NCI-H2196 (cell line): ENCODE measurements around the gene FOXE1.

Source experiments
- DNase-seq: peaks from one replicate; lab custom pipeline; 2025; ENCODE audit not compliant: unreplicated experiment; lab: John Stamatoyannopoulos, UW

FOXE1 gene

DNA sequence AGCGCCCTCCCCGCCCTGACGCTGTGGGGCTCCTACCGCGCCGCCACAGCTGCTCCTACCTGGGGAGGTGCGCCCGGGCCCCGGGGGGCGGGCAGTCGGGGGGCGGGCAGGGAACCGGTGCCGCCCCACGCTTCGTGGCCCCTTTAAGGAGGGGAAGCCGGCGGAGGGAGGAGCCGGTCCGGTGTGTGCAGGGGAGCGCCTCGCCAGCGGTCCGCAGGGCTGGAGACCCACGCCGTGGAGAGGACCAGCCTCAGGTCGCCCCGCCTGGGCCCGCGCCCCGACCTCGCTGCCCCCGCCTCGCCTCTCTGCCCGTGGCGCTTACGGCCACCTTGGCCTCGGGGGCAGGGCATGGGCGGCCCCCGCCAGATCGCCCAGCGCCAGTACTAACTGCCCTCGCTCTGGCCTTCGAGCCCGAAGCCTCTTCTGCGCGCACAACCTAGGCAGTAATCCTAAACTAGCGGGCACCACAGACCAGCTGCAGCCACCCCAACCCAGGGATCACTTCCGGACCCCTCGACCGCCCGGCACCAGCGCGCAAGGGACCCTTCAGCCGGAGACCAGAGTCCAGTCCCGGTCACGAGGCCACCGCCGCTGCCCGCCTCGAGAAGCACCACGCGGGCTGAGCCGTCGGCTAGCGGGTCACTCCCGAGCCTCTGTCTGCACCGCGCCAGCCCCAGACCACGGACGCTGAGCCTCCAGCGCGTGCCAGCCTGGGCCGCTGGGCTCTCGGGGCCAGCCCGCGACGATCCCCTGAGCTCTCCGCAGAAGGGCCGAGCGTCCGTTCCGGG, at the start of gene FOXE1:
Gene FOXE1, plus strand, starts transcription at position 171 of the 788 bp plus-strand sequence. CDS start 689 bp downstream, outside the sequence.
- DNase-seq = no peak

DNA sequence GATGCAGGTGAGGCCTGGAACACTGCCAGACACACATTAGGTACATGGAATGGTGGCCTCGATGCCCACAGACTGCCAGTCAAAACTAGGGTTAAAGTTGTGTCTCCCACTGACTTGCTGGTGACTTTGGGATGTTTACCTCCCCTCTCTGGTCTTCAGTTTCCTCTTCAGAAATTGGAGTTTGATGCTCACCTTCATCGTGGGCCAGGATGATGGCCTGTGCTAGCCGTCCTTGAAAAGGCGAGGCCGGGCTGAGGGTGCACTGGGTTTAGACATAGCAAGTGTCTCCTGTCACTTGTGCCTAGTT, 49.0 kb upstream of the FOXE1 start:
- no peak for DNase-seq

DNA sequence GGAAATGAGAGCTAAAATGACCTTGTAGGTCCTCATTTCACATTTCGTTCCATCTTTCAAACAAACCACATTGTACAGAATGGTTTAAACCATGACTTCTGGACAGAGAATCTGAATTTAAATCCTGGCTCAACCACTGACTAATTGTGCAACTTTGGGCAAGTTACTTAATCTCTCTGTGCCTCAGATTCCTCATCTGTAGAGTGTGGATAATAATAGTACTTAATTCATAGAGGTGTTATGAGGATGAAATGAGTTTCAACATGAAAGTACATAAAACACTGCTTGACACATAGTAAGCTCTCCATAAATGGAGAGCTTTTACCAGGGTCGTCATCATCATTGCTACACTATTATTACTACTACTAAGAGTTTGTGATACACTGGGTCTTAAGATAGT, 46.3 kb upstream of the FOXE1 start:
- no peak for DNase-seq

DNA sequence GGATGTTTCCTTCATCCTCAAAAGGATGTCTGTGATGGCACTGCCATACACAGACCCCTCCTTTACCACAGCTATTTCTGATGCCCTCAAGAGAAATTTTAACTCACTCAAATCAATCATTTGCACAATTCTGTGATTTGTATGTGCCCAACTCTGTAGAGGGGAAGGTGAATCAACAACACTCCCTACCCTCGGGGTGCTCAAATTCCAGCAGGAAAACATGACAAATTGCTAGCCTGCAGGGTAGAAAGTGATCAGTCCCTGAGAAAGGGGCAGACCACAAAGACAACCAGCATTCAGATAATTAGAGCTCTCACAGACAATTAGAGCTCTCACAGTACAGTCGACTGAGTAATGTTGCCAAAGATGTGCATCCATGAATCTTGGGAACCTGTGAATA, 45.3 kb upstream of the FOXE1 start:
- no peak for DNase-seq

DNA sequence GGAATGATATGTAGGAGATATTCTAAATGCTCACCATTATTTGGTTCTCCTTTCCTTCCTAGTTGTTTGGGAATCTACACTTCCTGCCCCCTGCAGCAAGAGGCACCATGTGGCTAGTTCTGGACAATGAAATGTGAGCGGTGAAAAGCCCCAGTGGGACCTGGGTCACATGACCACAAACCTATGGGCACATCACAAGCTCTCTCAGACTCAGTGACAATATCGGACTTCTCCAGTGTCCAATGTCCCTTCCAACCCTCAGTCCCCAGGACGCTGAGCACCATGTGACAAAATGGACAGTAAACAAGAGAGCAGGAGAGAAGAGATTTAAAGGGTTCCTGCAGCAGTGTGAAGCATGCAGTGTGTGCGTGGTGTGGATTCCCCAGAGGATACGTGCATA, 44.6 kb upstream of the FOXE1 start:
- no peak for DNase-seq

DNA sequence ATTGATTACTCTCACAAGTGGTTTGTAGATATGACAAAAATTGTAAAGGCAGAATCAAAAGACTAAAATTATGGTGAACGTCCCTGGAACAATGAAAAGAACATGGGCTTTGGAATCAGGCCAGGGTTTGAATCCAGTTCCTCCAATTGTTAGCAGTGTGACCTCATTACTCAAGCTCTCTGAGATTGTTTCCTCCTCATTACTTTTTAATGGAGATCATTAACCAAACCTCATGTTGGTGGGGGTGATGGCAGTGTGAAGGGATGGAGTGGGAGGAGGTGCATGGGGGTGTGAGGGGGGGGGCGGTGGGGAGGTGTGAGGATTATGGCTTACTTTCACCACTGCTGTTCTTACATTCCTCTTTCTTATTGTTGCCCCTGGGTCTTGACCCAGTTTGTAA, 44.1 kb upstream of the FOXE1 start:
- no peak for DNase-seq

DNA sequence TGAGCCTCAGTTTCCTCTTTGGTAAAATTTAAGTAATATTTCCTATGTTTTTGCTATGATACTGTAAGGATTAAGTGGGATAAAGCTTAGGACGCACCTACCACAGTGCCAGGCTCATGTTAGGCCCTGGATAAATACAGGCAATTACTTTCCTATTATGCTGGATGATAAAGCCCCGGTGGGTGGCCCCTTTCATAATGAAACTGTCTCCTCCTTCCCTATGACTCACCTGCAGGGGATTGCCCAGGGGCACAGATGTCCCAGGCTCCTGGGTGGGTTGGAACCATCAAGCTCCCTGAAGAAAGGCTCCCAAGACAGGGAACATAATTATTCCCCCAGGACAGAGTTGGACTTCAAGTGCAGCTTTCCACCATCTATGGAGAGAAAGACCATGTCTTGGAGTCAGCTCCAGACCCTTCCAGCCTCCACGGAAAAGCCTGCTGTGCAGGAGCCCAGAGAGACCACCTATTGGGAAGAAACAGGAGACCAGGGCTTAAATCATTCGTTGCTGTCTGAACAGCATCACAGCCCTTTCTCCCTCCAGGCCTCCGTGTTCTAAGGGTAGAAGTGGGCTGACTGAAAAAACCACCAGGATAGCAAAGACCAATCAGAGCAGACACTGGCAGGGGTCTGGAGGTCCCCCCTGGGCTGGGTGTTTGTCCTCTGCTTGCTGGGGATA, 43.2 kb upstream of the FOXE1 start:
- no peak for DNase-seq

DNA sequence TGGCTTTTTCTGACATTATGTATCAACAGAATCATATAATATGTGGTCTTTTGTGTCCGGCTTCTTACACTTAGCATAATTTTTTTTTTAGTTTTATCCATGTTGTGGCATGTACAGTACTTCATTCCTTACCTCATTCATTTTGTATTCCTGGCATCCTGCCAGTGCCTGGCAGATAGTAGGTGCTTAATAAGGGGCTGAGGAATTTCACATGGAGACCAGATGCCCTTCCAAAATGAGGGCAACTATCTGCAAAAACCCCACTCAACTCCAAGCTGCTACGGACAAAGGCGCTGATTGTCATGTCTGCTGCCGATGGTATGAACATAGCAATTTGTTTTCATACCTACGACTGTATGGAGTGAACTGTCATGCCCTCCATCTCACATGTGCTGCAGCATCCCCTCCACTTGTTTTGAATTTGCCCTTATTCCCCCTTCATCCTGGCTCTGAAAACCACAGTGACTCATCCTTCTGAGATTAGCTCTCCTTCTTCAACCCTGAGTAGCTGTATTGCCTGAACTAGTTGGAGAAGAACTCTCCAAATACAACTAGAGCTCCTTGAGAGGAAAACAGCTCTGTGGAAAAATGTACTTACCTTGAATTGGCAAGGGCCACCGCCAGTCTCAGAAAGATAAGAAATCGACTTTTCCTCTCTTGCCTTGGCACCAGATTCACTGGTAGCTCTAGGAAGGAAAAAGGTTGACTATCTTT, 41.3 kb upstream of the FOXE1 start:
- no peak for DNase-seq

DNA sequence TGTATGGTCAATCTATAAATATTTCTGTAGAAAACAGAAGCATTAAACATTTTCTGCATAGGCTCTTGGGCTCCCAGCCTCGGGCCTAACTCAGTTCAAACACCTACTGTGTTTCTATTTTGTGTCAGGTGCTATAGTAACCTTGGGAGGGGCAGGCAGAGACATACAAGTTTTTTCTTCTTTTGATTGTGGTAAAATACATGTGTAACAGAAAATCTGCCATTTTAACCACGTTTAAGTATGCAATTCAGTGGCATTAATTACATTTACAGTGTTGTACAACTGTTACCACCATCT, 40.8 kb upstream of the FOXE1 start:
- no peak for DNase-seq

DNA sequence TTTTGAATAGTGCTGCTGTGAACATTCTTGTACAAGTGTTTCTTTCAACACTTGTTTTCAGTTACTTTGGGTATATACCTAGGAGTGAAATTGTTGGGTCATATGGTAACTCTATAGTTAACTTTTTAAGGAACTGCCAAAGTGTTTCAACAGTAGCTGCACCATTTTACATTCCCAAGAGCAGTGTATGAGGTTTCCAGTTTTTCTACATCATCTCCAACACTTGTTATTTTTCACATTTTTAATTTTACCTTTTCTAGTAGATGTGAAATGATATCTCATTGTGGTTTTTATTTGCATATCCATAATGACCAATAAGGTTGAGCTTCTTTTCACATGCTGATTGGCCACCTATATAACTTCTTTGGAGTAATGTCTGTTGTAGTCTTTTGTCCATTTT, 40.0 kb upstream of the FOXE1 start:
- no peak for DNase-seq

DNA sequence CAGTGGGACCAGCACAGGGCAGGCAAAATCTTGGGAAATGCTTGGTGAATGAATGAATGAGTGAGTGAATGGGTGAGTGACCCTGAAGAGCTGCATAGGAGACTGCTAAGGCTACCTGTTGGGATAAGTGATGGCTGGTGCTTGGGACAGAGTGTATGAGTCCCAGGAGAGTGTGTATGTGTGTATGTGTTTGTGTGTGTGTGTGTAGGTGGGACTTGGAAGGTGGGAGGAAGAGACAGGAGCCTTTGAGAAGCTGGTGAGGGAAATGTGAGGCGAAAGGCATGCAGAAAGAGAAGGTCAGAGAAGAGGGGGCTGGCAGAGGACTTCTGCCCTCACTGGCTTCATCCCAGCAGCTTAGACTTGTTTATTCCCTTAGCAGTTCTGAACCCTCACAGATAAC, 33.3 kb upstream of the FOXE1 start:
- no peak for DNase-seq

DNA sequence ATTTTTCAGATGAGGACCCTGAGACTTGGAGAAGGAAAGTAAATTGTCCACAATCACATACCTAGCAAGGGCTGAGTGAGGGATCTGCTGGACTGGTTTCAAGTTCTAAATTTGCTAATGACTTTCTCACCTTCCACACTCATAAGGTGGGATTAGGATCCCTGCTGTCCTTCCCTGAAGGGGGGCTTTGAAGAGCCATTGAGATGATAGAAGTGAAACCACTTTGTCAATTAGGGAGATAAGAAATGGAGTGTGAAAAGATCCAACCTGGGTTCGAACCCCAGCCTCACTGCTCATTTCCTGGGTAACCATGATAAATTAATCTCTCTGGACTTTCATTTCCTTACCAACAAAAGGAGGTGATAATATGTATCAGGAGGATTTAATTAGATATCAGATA, 32.7 kb upstream of the FOXE1 start:
- DNase-seq = no peak

DNA sequence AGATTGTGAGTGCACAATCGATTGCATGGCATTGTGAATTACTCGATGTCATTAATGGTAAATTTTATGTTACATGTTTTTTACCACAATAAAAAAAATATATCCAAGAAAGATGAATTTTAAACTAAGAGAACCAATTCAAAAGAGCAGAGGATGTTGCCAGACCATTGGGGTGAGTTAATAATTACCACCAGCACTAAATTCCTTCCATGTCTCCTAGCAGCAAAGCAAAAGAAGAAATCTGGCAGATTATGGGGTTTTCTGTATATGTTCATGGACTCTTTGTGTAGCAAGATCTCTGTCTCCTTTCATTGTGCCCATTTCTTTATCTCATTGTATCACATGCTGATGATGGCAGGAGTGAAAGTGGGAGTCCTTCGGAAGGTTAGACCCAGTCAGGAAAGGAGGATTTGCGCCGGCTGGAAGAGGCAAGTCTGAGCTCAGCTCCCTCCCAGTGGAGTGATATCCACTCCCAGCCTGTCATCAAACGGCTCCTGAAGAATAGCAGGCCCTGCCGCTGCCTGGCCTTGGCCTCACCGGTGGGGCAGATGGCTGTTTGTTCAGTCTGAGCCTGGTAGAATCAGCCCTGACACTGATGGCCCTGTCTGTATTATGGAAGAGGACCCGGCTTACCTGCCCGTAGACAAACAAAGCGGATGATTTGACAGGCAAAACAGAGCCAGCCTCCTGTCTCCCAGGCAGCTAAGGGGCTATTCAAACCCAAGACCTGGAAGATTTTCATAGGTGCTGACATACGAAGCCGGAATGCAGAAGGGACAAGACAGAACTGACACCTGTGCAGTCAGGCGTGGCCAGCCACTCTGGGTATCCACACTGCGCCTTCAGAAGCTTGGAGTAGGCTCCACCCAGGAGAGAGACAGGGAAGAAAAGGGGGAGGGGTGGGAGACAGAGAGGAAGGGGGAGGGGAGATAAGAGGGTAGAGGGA, 21.9 kb upstream of the FOXE1 start:
- DNase-seq = no peak

DNA sequence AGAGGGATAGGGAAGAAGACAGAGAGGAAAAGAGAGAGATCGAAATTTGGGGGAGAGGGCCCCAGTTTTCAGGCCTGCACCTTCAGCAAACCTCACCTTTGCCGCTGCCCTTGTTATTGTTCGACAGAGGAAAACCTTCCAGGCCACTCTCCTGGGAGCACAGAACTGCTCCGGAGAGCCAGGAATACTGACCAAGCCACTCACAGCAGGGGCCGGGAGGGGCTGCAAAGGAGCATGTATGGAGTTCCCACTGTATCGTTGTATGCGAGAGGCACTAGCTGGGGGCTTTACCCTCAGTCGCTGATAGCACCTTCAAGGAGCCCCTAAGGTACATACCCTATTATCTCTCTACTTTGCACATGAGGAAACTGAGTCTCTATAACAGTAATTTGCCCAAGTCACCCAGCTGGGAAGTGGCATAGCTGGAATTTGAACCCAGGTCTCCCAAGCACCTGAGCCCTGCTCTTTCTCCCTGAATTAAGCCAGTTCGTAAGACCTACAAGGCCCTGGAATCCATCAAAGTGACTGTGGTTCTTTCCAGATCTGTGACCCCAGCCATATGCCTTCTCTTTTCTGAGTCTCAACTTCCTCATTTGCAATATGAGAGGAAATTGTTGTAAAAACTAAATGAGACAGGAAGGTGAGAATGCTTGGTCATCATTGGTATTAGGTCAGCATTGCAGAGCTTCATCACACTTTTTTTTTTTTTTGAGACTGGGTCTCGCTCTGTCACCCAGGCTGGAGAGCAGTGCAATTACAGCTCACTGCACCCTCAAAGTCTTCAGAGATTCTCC, 21.0 kb upstream of the FOXE1 start:
- DNase-seq = no peak

DNA sequence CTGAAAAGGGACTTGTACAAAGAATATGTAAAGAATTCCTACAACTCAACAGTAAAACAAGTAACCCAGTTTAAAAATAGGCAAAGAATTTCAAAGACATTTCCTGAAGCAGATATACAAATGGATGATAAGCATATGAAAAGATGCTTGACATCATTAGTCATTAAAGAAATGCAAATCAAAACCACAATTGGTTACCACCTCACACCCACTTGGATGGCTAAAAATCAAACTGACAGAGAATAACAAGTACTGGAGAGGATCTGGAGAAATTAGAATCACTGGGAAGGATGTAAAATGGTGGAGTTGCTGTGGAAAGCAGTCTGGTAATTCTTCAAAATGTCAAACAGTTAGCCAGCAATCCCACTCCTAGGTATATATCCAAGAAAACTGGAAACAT, 12.5 kb upstream of the FOXE1 start:
- no peak for DNase-seq

DNA sequence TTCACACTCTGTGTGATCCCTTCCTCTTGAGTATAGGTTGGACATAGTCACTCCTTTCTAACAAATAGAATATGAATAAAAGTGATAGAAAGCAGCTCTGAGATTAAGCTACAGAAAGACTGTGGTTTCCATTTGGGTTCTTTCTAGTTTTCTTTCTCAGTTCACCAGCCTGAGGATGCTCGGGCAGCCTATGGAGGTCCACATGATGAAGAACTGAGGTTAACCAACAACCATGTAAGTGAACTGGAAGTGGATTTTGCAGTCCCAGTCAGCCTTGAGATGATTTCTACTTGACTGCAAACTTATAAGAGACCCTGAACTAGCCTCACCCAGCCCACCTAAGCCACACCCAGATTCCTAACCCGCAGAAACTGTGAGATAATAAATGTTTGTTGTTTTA, 10.1 kb upstream of the FOXE1 start:
- no peak for DNase-seq

DNA sequence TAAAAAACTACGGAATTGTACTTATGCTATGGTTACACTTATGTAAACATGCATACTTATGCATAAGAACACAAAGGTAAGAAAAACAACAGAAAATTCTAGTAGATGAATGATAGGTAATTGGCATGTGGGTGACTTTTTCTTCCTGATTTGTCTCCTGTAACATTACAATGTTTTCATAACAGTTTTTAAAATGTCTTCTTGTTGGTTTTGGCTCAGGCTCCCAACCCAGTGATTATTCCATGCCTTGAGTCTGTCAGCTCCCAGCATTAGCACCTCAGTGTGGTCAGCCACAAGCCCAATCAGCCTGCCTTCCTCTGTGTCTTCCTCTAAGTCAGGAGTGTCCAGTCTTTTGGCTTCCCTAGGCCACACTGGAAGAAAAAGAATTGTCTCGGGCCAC, 7.9 kb upstream of the FOXE1 start:
- no peak for DNase-seq

DNA sequence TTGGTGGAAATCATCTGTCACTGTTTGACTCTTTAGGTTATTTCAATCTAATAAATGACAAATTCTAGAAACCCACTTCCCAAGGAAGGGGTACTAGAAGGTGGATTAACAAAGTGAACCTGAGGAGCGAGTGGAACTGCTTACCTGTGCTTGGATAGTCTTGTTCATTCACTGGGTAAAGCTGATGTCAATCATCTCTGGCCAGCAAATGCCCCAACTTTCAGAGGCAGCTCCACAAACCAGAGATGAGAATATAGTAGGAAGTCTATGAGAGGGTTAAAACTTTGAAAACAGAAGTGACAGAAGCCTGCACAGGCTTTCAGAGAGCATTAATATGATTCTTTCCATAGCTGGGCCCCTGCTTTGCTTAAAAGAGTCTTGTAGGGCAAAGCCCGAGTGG, 7.3 kb upstream of the FOXE1 start:
- no peak for DNase-seq

DNA sequence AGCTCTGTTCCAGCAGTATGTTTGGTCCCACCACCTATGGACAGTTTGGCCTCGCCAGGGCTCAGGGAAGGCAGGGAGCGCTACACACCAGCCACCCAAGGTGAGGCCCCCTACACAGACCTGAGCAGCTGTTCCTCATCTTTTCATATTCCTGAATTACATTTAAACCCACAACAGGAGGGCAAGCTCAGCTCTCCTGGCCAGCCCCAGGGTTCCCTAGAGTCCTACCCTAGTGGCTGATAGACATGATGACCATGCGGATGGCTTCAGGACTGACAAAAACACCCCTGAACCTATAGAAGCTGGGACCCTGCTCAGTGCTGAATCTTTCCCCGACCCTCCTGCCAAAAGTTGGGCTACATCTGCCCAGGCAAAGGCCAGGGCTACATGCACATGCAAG, 6.7 kb upstream of the FOXE1 start:
- no peak for DNase-seq

DNA sequence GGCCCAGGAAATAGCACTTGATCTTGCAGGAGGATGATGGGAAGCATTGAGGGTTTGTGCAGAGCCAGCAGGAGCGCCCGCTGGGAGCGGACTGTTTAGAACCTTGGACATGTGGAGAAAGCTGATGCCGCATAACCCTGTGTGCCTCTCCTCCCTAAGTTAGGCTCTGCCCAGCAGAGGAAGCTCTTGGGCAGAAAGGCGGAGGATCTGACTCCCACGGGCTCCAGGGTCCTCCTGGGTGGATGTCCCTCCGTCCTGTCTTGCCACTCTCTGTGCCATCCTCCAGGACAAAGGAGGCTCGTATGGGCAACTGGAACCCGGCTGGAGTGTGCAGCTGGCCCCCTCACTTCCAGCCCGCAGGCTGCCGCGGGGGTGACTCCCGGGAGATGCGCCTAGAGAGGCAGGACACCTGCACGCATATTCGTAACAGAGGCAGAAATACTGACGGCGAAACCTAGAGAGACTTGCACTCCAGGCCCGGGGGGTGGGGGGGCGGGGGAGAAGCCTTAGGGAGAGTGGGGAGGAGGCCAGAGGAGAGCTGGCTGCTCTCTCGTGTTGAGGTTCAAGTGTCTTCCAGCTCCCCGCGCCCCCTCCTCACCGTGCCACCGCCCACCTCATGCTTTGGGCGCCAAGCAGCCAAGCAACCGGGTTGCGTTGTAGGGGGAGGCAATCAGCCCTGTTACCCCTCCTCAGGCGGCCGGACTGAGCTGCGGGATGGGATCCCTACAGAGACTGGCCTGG, 5.4 kb upstream of the FOXE1 start:
- DNase-seq = no peak
